Spleen (tissue), 11 donors: ENCODE results near the gene SLC25A47. TPM values are rescaled to one million over a fixed set of nuclear protein-coding genes. Genes with fewer than 3 reads are reported as not detected.

ENCODE experiments used
- DNase-seq: peaks from one replicate; pipeline ENCODE4 v3.0.0-alpha.2; 2020
- H3K27ac ChIP-seq, 8 donors: fragments of 200-600 bp; sonication (generic) in 7 of 8; 1 replicate in 4 of 8; 2 replicates in 4 of 8; pipeline versions ENCODE4 v1.5.0 to v1.8.0; 2016 to 2021; ENCODE audit warnings: inconsistent platforms in 4 of 8, mild to moderate bottlenecking in 4 of 8, moderate library complexity in 1 of 8
- H3K27me3 ChIP-seq, 7 donors: fragments of 200-600 bp; sonication (generic) in 6 of 7; replicated peaks in 1 of 7; 1 replicate in 4 of 7; 2 replicates in 3 of 7; pipeline versions ENCODE4 v1.5.0 to v1.8.0; 2016 to 2021; ENCODE audit warnings: inconsistent platforms in 3 of 7, mild to moderate bottlenecking in 1 of 7
- H3K36me3 ChIP-seq, 6 donors: fragments of 200-600 bp; sonication (generic) in 5 of 6; 1 replicate in 4 of 6; 2 replicates in 2 of 6; pipeline versions ENCODE4 v1.5.0 to v1.8.0; 2016 to 2021; ENCODE audit warnings: inconsistent platforms in 2 of 6
- H3K4me1 ChIP-seq, 6 donors: fragments of 200-600 bp; sonication (generic) in 5 of 6; 1 replicate in 3 of 6; 2 replicates in 3 of 6; pipeline versions ENCODE4 v1.5.0 to v1.8.0; 2016 to 2021; ENCODE audit warnings: inconsistent platforms in 3 of 6
- H3K4me3 ChIP-seq, 8 donors: fragments of 200-600 bp; sonication (generic) in 7 of 8; 1 replicate in 4 of 8; 2 replicates in 4 of 8; pipeline versions ENCODE4 v1.5.0 to v1.8.0; 2016 to 2021; ENCODE audit warnings: inconsistent platforms in 4 of 8, mild to moderate bottlenecking in 4 of 8, moderate library complexity in 2 of 8
- H3K9me3 ChIP-seq, 8 donors: fragments of 200-600 bp; sonication (generic) in 7 of 8; 1 replicate in 4 of 8; 2 replicates in 4 of 8; pipeline versions ENCODE4 v1.5.0 to v1.8.0; 2016 to 2021; ENCODE audit warnings: inconsistent platforms in 4 of 8
- POLR2A ChIP-seq, 3 donors: fragments of 450-650 bp; IDR thresholded peaks; one replicate each; pipeline ENCODE4 v1.5.1; 2017; ENCODE audit warnings: antibody characterized with exemption in 3 of 3, mild to moderate bottlenecking in 1 of 3
- POLR2AphosphoS5 ChIP-seq, 3 donors: sonication (generic); formaldehyde crosslinking; IDR thresholded peaks; one replicate each; pipeline ENCODE4 v1.5.1; 2017; ENCODE audit warnings: antibody characterized with exemption in 3 of 3
- WGBS, 5 donors: extraction: QIAGEN DNeasy Blood & Tissue Kit in 3 of 5; methylation state at CpG; one replicate each; pipeline versions ENCODE4 v1.1.5 to v1.1.7; 2013 to 2018; 5-methylcytosine and 5-hydroxymethylcytosine counted together
- intact Hi-C: fragments of 100-400 bp; cut with DNase I; formaldehyde crosslinking; loops from one replicate; pipeline ENCODE4 v1.15.0; 2023; ENCODE audit warnings: low total_unique reads
- polyA plus RNA-seq, 3 donors: library from polyadenylated mRNA; stranded (reverse); fragments of 200-250 nt; gene quantifications; one replicate each; pipeline ENCODE4 v1.2.1, GENCODE V29; 2013
- total RNA-seq, 7 donors: library from RNA; depleted of rRNA in 3 of 7; stranded (reverse); fragments of >200 nt in 3 of 7; fragmentation: NEBNext Ultra II Directional in 4 of 7; extraction: Animal tissue kit (Norgen Biotek cat#: 25700) in 4 of 7; gene quantifications; one replicate each; pipeline versions ENCODE4 v1.1.0 to v1.2.1, GENCODE V29; 2016 to 2021
- TF ChIP-seq, protein P1 (sequence below), 11 experiments: fragments of 200-600 bp in 7 of 11; fragments of 450-650 bp in 4 of 11; sonication (generic) in 4 of 11; IDR thresholded peaks in 8 of 11; conservative IDR thresholded peaks in 3 of 11; 1 replicate in 7 of 11; 2 replicates in 4 of 11; pipeline versions ENCODE4 v1.4.0 to v1.8.0; 2016 to 2021; ENCODE audit warnings: antibody characterized with exemption in 11 of 11, inconsistent platforms in 4 of 11, mild to moderate bottlenecking in 1 of 11
- donor health status: healthy with polysubstance abuse.
- donor health status: DM: no; HTN: no; CAD: no; lungs with moderate emphysema.
- donor health status: DM: no; HTN: no; CAD: no.
- donor health status: Bipolar disorder and iron deficiency.
- donor health status: healthy.
- donor health status: DM: no; HTN: no; CAD: no.
- donor health status: DM: yes; HTN: yes; CAD: no.

SLC25A47 gene
- total and polyA plus RNA-seq, 10 donors = 0.03 to 0.11 TPM; not detected in 8

DNA sequence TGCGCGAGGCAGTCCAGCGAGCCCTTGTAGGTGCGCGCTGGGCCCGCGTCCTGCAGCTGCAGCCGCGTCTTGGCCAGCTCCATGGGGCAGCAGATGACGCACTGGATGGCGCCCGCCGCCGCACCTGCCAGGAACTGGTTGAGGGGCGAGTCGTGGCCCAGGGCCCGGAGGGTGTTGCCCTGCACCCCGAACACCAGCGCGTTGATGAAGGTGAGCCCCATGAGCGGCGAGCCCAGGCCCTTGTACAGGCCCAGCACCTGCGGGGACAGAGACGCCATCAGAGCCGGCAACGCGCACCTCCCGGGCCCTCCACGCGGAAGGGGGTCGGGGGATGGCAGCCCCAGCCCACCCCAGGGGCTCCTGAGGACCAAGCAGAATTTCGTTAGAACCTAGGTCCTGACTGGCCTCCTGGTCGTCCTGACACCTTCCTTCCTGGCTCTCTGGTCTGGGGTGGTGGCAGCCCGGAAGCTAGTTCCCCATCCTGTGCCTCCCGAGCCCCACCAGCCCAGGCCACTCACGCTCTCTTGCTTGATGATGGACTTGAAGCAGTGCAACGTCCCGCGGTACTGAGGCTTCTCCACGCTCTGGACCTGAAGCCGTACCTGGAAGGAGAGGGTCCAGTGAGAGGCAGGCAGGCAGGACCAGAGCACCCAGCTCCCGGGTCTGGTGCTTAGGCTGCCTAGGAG is 30.2 kb upstream of the SLC25A47 start:
- H3K4me1 ChIP-seq = peaks cover 20 to 69% (median 38%) of the 10 kb centered on the region in 6 donors
- intact Hi-C loops = no loop called here
- peak; percentile 73 for DNase-seq
- WGBS, 5 donors = 91 to 97% (median 95%) methylated on average over 13 to 42 of the region's 42 CpGs
- no peaks in the 10 kb centered on the region for H3K9me3 ChIP-seq
- H3K36me3 ChIP-seq = peaks cover 0 to 22% (median 10%) of the 10 kb centered on the region in 6 donors
- no peaks in the 10 kb centered on the region for H3K27me3 ChIP-seq
- no peak overlapping the region for H3K27ac ChIP-seq
- no peak for TF ChIP-seq POLR2A (IDR thresholded peaks at IDR 0.05)
- peak in 1 of 3 donors; percentile 20 for TF ChIP-seq POLR2AphosphoS5 (IDR thresholded peaks at IDR 0.05)
- no peak overlapping the region for H3K4me3 ChIP-seq

DNA sequence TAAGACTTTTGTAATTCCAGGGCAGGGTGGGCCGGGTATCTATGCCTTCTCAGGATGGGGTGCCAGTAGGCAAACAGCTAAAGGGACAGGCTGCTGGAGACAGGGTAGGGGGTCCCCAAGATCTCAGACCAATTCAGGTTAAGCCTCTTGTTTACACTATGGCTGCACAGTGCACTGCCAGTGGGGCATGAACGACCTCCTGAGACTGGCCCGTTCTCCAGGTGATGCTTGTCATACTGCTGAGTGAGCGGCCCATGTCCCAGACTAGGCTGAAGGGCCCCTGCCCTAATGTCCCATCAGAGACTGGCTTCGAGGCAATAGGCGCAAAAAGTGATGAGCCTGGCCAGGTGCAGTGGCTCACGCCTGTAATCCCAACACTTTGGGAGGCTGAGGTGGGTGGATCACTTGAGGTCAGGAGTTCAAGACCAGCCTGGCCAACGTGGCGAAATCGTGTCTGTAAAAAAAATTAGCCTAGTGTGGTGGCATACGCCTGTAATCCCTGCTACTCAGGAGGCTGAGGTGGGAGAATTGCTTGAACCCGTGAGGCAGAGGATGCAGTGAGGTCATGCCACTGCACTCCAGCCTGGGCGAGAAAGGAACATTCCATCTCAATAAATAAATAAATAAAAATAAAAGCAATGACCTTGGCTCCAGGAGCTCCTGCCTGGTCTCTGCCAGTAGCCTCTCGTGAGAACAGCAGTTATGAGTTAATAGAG is 29.5 kb upstream of the SLC25A47 start:
- Histone ChIP-seq H3K9me3 (no peaks in the 10 kb centered on the region), H3K4me3 (no peak overlapping the region), H3K27ac (peak overlapping the region in 2 of 8 donors; percentile 25 to 80), H3K27me3 (no peaks in the 10 kb centered on the region), H3K4me1 (peaks cover 20 to 77% (median 43%) of the 10 kb centered on the region in 6 donors), H3K36me3 (peaks cover 0 to 22% (median 10%) of the 10 kb centered on the region in 6 donors)
- peak; percentile 58 for DNase-seq
- TF ChIP-seq POLR2AphosphoS5 (IDR thresholded peaks at IDR 0.05) = no peak
- TF ChIP-seq, protein P1, sequence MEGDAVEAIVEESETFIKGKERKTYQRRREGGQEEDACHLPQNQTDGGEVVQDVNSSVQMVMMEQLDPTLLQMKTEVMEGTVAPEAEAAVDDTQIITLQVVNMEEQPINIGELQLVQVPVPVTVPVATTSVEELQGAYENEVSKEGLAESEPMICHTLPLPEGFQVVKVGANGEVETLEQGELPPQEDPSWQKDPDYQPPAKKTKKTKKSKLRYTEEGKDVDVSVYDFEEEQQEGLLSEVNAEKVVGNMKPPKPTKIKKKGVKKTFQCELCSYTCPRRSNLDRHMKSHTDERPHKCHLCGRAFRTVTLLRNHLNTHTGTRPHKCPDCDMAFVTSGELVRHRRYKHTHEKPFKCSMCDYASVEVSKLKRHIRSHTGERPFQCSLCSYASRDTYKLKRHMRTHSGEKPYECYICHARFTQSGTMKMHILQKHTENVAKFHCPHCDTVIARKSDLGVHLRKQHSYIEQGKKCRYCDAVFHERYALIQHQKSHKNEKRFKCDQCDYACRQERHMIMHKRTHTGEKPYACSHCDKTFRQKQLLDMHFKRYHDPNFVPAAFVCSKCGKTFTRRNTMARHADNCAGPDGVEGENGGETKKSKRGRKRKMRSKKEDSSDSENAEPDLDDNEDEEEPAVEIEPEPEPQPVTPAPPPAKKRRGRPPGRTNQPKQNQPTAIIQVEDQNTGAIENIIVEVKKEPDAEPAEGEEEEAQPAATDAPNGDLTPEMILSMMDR (IDR thresholded peaks at IDR 0.05 in 8 of 11, conservative IDR thresholded peaks at IDR 0.05 in 3 of 11) = no peak
- TF ChIP-seq POLR2A (IDR thresholded peaks at IDR 0.05) = no peak
- intact Hi-C loops = no loop called here
- WGBS, 5 donors = 78 to 87% (median 85%) methylated on average over 10 to 14 of the region's 14 CpGs

DNA sequence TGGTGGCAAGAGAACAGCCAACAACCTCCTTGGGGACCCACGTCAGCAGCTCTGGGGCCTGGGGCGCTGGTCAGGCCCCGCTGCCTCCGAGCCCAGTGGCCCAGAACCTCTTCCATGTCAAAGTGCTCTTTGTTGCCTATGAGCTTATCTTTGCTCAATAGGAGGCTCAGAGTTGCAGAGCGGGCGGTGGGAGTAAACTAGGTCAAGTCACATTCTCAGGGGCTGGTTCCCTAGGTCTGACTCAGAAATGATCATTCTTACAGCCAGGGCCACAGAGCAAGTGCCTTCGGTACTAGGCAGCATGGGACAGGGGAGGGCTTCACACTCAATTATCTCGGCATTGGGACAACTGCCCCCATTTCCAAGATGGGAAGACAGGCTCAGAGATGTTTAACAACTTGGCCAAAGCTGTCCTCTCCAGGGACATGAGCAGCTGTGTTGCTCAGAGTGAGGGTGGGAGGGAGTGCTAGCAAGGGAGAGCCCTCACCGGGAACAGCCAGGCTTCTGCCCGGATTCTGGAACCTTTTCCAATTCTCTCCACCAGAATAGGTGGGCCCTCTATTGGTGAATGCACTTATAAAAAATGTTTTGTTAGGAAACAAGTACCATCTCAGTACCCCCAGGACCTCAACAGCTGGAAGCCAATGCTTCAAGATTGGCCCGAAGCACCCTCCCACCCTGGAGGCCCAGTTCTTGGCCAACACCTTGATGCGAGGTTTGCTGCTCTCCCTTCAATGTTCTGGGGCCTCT is 28.8 kb upstream of the SLC25A47 start:
- no peak overlapping the region for H3K4me3 ChIP-seq
- H3K27me3 ChIP-seq = no peaks in the 10 kb centered on the region
- peak; percentile 67 for DNase-seq
- H3K9me3 ChIP-seq = no peaks in the 10 kb centered on the region
- peaks cover 0 to 22% (median 10%) of the 10 kb centered on the region in 6 donors for H3K36me3 ChIP-seq
- peak in 1 of 3 donors; percentile 29 for TF ChIP-seq POLR2AphosphoS5 (IDR thresholded peaks at IDR 0.05)
- TF ChIP-seq, protein P1 (IDR thresholded peaks at IDR 0.05 in 8 of 11, conservative IDR thresholded peaks at IDR 0.05 in 3 of 11) = no peak
- intact Hi-C loops = no loop called here
- WGBS, 5 donors = 81 to 89% (median 82%) methylated on average over 12 of the region's 12 CpGs
- peak overlapping the region in 2 of 8 donors; percentile 25 to 80 for H3K27ac ChIP-seq
- peaks cover 20 to 79% (median 46%) of the 10 kb centered on the region in 6 donors for H3K4me1 ChIP-seq

DNA sequence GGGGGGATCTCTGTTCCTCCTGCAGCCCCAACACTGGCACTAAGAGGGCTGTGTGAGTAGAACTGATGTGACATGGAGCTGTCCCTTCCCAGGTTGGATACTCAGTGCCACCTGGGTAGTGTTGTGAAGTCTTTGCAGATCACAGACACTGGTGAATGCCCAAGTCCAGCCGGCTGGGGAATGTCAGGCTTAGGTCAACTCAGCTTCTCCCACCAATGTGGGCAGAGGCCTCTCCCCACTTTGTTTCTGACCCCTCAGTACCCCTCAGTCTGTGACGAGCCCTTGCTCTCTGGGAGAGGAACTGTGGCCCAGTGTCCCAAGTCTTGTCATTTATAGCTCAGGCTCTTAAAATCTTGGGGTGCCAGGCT is 28.2 kb upstream of the SLC25A47 start:
- WGBS, 5 donors = 80 to 97% (median 88%) methylated on average over 2 of the region's 2 CpGs
- Histone ChIP-seq H3K36me3 (peaks cover 0 to 22% (median 10%) of the 10 kb centered on the region in 6 donors), H3K4me1 (peaks cover 20 to 74% (median 45%) of the 10 kb centered on the region in 6 donors), H3K27ac (peak overlapping the region in 1 of 8 donors; percentile 80), H3K27me3 (no peaks in the 10 kb centered on the region), H3K9me3 (no peaks in the 10 kb centered on the region), H3K4me3 (no peak overlapping the region)
- intact Hi-C loops = no loop called here
- TF ChIP-seq POLR2A (IDR thresholded peaks at IDR 0.05) (no peak), POLR2AphosphoS5 (IDR thresholded peaks at IDR 0.05) (no peak)
- TF ChIP-seq, protein P1 (IDR thresholded peaks at IDR 0.05 in 8 of 11, conservative IDR thresholded peaks at IDR 0.05 in 3 of 11) = no peak
- DNase-seq = peak; percentile 59
